ENCODE measurements around the gene MTIF2.
"Not testable (repeated sequence)": the region's sequence is repeated elsewhere in the genome, so short reads cannot be mapped to it uniquely, and the experiment has no call there.

The MTIF2 gene

GRCh38 chr2:55283083-55283482 lies 14.1 kb upstream of the MTIF2 start:
- no peak for DNase-seq
- Histone ChIP-seq H3K4me1 (ENCODE audit: control insufficient read depth, insufficient read depth, low read depth, low read length) (peaks cover 3% of the 10 kb centered on the region), H2BK120ac (ENCODE audit: low read depth, low read length) (no peak overlapping the region), H2AFZ (ENCODE audit: low read depth, low read length) (no peak overlapping the region), H2BK5ac (ENCODE audit: low read depth, low read length, poor library complexity, severe bottlenecking) (no peak overlapping the region), H3K27me3 (ENCODE audit: control insufficient read depth in 1 of 2, insufficient read depth in 1 of 2, low read length in 2 of 2) (no peaks in the 10 kb centered on the region), H2AK5ac (ENCODE audit: low read length, severe bottlenecking) (no peak overlapping the region), H3K4me3 (ENCODE audit: insufficient read depth in 1 of 2, low read depth in 1 of 2, low read length in 2 of 2) (peak overlapping the region in 1 of 2 experiments; percentile 93), H2BK12ac (ENCODE audit: low read length in 2 of 2) (no peak overlapping the region), H3K23ac (ENCODE audit: low read length in 2 of 2) (no peak overlapping the region), H4K91ac (ENCODE audit: low read length) (no peak overlapping the region), H3K14ac (ENCODE audit: low read length in 2 of 2) (no peak overlapping the region), H3K27ac (ENCODE audit: low read length, poor library complexity, severe bottlenecking) (no peak overlapping the region), H3K36me3 (ENCODE audit: control insufficient read depth in 1 of 2, insufficient read depth in 2 of 2, low read depth in 1 of 2, low read length in 2 of 2) (peaks cover 4 to 17% of the 10 kb centered on the region in 2 experiments), H3K79me1 (replicated peaks; ENCODE audit: low read length, poor library complexity, severe bottlenecking) (no peaks in the 10 kb centered on the region), H4K8ac (ENCODE audit: low read length) (no peak overlapping the region), H3K4me2 (ENCODE audit: low read length, poor library complexity, severe bottlenecking) (no peak overlapping the region), H2BK15ac (ENCODE audit: low read depth, poor library complexity, severe bottlenecking) (no peak overlapping the region), H3K9me3 (ENCODE audit: control insufficient read depth, low read length) (no peaks in the 10 kb centered on the region), H3K18ac (ENCODE audit: low read depth in 1 of 2, low read length in 2 of 2) (no peak overlapping the region), H3K4ac (ENCODE audit: low read depth in 1 of 2, low read length in 2 of 2) (no peak overlapping the region), H3K9ac (ENCODE audit: low read length) (no peak overlapping the region)
- 99% methylated on average over 12 of the region's 12 CpGs for WGBS

- H3K9ac ChIP-seq (ENCODE audit: low read length), result peak overlapping the region; percentile 93
- H3K79me1 ChIP-seq (replicated peaks; ENCODE audit: low read length, poor library complexity, severe bottlenecking), result no peaks in the 10 kb centered on the region
- DNase-seq, result peak; percentile 88
- no peaks in the 10 kb centered on the region for H3K9me3 ChIP-seq (ENCODE audit: control insufficient read depth, low read length)
- H3K27ac ChIP-seq (ENCODE audit: low read length, poor library complexity, severe bottlenecking), result no peak overlapping the region
- H2BK120ac ChIP-seq (ENCODE audit: low read depth, low read length), result peak overlapping the region; percentile 45
- peak overlapping the region in 1 of 2 experiments; percentile 93 for H3K4me3 ChIP-seq (ENCODE audit: insufficient read depth in 1 of 2, low read depth in 1 of 2, low read length in 2 of 2)
- H3K4ac ChIP-seq (ENCODE audit: low read depth in 1 of 2, low read length in 2 of 2), result peak overlapping the region; percentile 38 to 68
- no peak overlapping the region for H2AK5ac ChIP-seq (ENCODE audit: low read length, severe bottlenecking)
- H3K4me1 ChIP-seq (ENCODE audit: control insufficient read depth, insufficient read depth, low read depth, low read length), result peaks cover 3% of the 10 kb centered on the region
- H4K91ac ChIP-seq (ENCODE audit: low read length), result peak overlapping the region; percentile 89
- peak overlapping the region; percentile 67 to 94 for H3K18ac ChIP-seq (ENCODE audit: low read depth in 1 of 2, low read length in 2 of 2)
- peak overlapping the region; percentile 93 for H4K8ac ChIP-seq (ENCODE audit: low read length)
- peak overlapping the region; percentile 65 for H2BK15ac ChIP-seq (ENCODE audit: low read depth, poor library complexity, severe bottlenecking)
- H3K4me2 ChIP-seq (ENCODE audit: low read length, poor library complexity, severe bottlenecking), result no peak overlapping the region
- H3K23ac ChIP-seq (ENCODE audit: low read length in 2 of 2), result no peak overlapping the region
- peak overlapping the region in 1 of 2 experiments; percentile 45 for H3K14ac ChIP-seq (ENCODE audit: low read length in 2 of 2)
- H2BK12ac ChIP-seq (ENCODE audit: low read length in 2 of 2), result no peak overlapping the region
- peaks cover 4 to 17% of the 10 kb centered on the region in 2 experiments for H3K36me3 ChIP-seq (ENCODE audit: control insufficient read depth in 1 of 2, insufficient read depth in 2 of 2, low read depth in 1 of 2, low read length in 2 of 2)
- H3K27me3 ChIP-seq (ENCODE audit: control insufficient read depth in 1 of 2, insufficient read depth in 1 of 2, low read length in 2 of 2), result no peaks in the 10 kb centered on the region
- peak overlapping the region; percentile 68 for H2AFZ ChIP-seq (ENCODE audit: low read depth, low read length)
- no peak overlapping the region for H2BK5ac ChIP-seq (ENCODE audit: low read depth, low read length, poor library complexity, severe bottlenecking)
- 7% methylated on average over 60 of the region's 60 CpGs for WGBS
Observed at GRCh38 chr2:55282110-55282917, 13.3 kb upstream of the MTIF2 start.

GRCh38 chr2:55280851-55281546 lies 12.0 kb upstream of the MTIF2 start:
- not testable (repeated sequence) for H3K23ac ChIP-seq (ENCODE audit: low read length in 2 of 2); H2AFZ ChIP-seq (ENCODE audit: low read depth, low read length); H3K4ac ChIP-seq (ENCODE audit: low read depth in 1 of 2, low read length in 2 of 2); DNase-seq; H2AK5ac ChIP-seq (ENCODE audit: low read length, severe bottlenecking); H3K27ac ChIP-seq (ENCODE audit: low read length, poor library complexity, severe bottlenecking); H3K4me3 ChIP-seq (ENCODE audit: insufficient read depth in 1 of 2, low read depth in 1 of 2, low read length in 2 of 2); H3K79me1 ChIP-seq (replicated peaks; ENCODE audit: low read length, poor library complexity, severe bottlenecking); H3K27me3 ChIP-seq (ENCODE audit: control insufficient read depth in 1 of 2, insufficient read depth in 1 of 2, low read length in 2 of 2); H4K91ac ChIP-seq (ENCODE audit: low read length); H3K4me1 ChIP-seq (ENCODE audit: control insufficient read depth, insufficient read depth, low read depth, low read length); H3K9ac ChIP-seq (ENCODE audit: low read length); H3K9me3 ChIP-seq (ENCODE audit: control insufficient read depth, low read length); H3K18ac ChIP-seq (ENCODE audit: low read depth in 1 of 2, low read length in 2 of 2); H4K8ac ChIP-seq (ENCODE audit: low read length); H2BK15ac ChIP-seq (ENCODE audit: low read depth, poor library complexity, severe bottlenecking); H2BK12ac ChIP-seq (ENCODE audit: low read length in 2 of 2); H2BK120ac ChIP-seq (ENCODE audit: low read depth, low read length); H3K4me2 ChIP-seq (ENCODE audit: low read length, poor library complexity, severe bottlenecking); H3K14ac ChIP-seq (ENCODE audit: low read length in 2 of 2); H2BK5ac ChIP-seq (ENCODE audit: low read depth, low read length, poor library complexity, severe bottlenecking)
- H3K36me3 ChIP-seq (ENCODE audit: control insufficient read depth in 1 of 2, insufficient read depth in 2 of 2, low read depth in 1 of 2, low read length in 2 of 2), result peaks cover 0 to 12% of the 10 kb centered on the region in 2 experiments
- WGBS, result 95% methylated on average over 4 of the region's 5 CpGs

- H4K91ac ChIP-seq (ENCODE audit: low read length), result not testable (repeated sequence)
Observed at GRCh38 chr2:55279859-55280424, 10.9 kb upstream of the MTIF2 start.

More at GRCh38 chr2:55279859-55280424, 10.9 kb upstream of the MTIF2 start:
- not testable (repeated sequence) for H3K23ac ChIP-seq (ENCODE audit: low read length in 2 of 2); H3K4me2 ChIP-seq (ENCODE audit: low read length, poor library complexity, severe bottlenecking); H2AFZ ChIP-seq (ENCODE audit: low read depth, low read length); H3K27me3 ChIP-seq (ENCODE audit: control insufficient read depth in 1 of 2, insufficient read depth in 1 of 2, low read length in 2 of 2); H3K18ac ChIP-seq (ENCODE audit: low read depth in 1 of 2, low read length in 2 of 2); H2BK120ac ChIP-seq (ENCODE audit: low read depth, low read length); H3K9ac ChIP-seq (ENCODE audit: low read length); H3K4ac ChIP-seq (ENCODE audit: low read depth in 1 of 2, low read length in 2 of 2); H3K27ac ChIP-seq (ENCODE audit: low read length, poor library complexity, severe bottlenecking); H2AK5ac ChIP-seq (ENCODE audit: low read length, severe bottlenecking); H2BK5ac ChIP-seq (ENCODE audit: low read depth, low read length, poor library complexity, severe bottlenecking); H3K14ac ChIP-seq (ENCODE audit: low read length in 2 of 2); H2BK15ac ChIP-seq (ENCODE audit: low read depth, poor library complexity, severe bottlenecking); H2BK12ac ChIP-seq (ENCODE audit: low read length in 2 of 2); H3K79me1 ChIP-seq (replicated peaks; ENCODE audit: low read length, poor library complexity, severe bottlenecking); DNase-seq; H4K8ac ChIP-seq (ENCODE audit: low read length); H3K9me3 ChIP-seq (ENCODE audit: control insufficient read depth, low read length); H3K4me1 ChIP-seq (ENCODE audit: control insufficient read depth, insufficient read depth, low read depth, low read length); H3K4me3 ChIP-seq (ENCODE audit: insufficient read depth in 1 of 2, low read depth in 1 of 2, low read length in 2 of 2)
- H3K36me3 ChIP-seq (ENCODE audit: control insufficient read depth in 1 of 2, insufficient read depth in 2 of 2, low read depth in 1 of 2, low read length in 2 of 2), result peaks cover 0 to 12% of the 10 kb centered on the region in 2 experiments
- WGBS, result 43% methylated on average over 6 of the region's 7 CpGs

Data from mesenchymal stem cell (in vitro differentiated cells and primary cell).